NCI-H128 (cell line): Measurements from ENCODE around the gene SUSD5.
"Not testable (repeated sequence)": the region's sequence is repeated elsewhere in the genome, so short reads cannot be mapped to it uniquely, and the experiment has no call there.

Experiments used
- DNase-seq: peaks from one replicate; lab custom pipeline; 2025; ENCODE audit not compliant: unreplicated experiment; lab: John Stamatoyannopoulos, UW

Gene SUSD5

GRCh38 chr3:33196538-33196937 is 22.1 kb downstream of the SUSD5 start:
- DNase-seq: no peak

DNA sequence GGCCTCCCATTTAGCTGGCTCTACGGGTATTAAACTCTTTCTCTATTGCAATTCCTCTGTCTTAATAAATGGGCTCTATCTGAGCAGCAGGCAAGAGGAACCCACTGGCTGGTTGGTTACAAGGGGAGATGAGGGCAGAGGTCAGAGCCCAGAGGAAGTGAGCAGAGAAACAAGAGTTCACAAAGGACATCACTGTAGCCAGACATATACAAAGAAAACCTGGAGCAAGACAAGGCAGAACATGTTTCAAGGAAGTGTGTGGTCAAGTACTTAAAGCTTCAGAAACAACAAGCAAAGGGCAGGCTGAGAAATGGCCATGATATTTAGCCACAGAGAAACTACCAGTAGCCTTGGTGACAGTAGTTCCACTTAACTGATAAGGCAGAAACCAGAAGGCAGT is 24.3 kb downstream of the SUSD5 start:
- DNase-seq: no peak

DNA sequence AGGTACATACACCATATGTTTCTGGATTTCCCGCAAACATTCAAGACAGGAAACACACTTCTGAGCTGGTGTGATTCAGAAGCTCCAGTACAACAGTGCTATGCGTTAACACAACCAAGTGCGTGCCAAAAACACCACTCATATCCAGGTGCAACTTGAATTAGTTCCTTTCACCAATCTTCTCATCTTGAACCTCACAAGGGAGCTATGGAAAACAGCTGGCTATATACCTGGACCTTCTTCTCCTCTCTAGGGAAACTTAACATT is 31.3 kb downstream of the SUSD5 start:
- DNase-seq: no peak

- no peak for DNase-seq
These were observed 31.9 kb downstream of the SUSD5 start for GRCh38 chr3:33186524-33187367.

DNA sequence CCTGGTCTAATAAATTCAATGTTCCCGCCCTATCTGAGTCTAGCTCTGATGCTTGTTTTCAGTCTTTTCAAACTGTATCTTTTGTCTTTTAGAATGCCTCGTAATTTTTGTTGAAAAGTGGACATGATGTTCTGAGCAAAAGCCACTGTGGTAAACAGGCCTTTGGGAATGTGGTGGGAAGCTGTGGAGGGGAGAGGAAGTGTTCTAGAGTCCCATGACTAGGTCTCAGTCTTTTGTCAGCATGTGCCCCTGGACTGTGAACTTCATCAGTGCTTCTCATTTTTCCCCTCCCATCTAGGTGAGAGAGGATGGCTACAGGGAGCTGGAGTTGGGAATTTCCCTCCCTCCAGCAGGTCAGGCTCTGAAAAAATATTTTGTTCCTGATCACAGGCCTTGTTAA is 33.7 kb downstream of the SUSD5 start:
- DNase-seq: no peak

- not testable (repeated sequence) for DNase-seq
These were observed 37.0 kb downstream of the SUSD5 start for GRCh38 chr3:33181641-33182040.

DNA sequence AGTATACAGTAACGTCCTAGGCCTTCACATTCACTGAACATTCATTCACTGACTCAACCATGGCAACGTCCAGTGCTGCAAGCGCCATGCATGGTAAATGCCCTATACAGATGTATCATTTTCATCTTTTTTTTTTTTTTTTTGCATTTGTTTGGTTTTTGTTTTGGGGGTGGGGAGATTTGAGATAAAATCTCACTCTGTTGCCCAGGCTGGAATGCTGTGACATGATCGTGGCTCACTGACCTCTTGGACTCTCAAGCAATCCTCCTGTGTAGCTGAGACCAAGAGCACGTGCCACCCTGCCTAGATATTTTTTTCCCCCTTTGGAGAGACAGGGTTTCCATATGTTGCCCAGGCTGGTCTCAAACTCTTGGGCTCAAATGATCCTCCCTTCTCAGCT is 37.4 kb downstream of the SUSD5 start:
- DNase-seq: no peak

GRCh38 chr3:33179132-33179531 is 39.5 kb downstream of the SUSD5 start:
- DNase-seq: no peak

DNA sequence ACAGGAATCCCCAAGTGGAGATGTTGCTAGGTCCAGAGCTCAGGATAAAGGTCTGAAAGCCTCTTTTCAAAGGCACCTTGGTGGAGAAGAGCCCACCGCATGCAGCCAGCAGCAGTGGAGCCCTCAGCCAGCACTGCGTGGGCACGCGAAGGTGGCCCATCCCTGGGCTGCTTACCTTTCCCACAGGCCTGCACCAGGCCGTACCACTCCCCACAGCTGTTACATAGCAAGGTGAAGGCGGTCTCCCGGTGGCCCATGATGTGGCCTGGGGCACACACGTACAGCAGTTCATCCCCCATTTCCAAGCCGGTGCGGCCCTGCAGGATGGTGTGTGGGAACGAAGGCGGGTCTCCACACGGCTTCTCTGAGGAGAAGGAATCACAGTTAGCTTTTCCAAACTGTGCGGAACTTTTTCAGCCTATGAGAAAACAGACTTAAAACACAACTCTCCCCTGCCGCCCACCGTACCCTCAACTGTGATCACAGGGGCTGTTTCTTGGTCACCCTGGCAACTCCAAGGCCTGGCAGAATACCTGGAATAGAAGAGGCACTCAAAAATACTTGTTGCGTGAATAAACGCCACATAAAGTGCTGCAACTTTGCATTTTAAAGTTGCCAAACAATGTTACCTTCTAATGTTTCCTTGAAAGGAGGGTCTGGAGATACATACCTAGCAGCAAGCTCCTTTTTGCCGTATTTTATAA is 43.7 kb downstream of the SUSD5 start:
- no peak for DNase-seq

GRCh38 chr3:33174095-33174494 is 44.5 kb downstream of the SUSD5 start:
- DNase-seq: no peak

GRCh38 chr3:33173672-33174071 is 44.9 kb downstream of the SUSD5 start:
- DNase-seq: no peak

DNA sequence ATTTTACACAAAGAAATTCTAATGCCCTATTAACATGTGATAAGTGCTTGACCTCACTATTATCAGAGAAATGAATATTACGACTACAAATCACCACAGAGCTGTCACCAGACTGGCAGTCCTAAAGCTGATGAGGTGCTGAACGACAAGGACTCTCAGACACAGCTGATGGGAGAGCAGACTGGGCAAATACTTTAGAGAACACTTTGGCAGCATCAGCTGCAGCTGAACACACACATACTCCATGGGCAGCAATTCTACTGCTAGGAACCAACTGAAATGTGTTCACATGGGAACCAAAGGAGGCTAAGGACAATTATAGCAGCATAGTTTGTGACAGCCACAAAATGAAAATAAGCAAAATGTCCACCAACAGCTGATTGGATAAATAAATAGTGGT is 45.5 kb downstream of the SUSD5 start:
- no peak for DNase-seq

DNA sequence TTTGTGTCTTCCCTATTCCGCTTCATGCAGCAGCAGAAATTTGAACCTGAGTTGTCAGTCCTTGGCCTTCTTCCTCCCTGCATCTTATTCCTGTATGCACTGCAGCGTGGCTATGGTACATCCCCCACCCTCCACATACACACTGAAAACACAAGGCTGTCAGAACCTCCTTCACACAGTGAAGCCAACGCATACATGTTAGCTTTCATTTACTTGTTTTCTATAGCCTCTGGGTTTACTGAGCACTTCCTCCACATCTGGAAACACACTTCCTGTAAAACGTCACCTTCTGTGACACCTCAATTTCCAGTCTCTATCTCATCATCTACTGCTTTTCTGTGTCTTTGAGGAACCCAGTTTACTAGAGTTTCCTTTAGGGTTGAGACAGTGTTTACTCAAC is 47.0 kb downstream of the SUSD5 start:
- no peak for DNase-seq

DNA sequence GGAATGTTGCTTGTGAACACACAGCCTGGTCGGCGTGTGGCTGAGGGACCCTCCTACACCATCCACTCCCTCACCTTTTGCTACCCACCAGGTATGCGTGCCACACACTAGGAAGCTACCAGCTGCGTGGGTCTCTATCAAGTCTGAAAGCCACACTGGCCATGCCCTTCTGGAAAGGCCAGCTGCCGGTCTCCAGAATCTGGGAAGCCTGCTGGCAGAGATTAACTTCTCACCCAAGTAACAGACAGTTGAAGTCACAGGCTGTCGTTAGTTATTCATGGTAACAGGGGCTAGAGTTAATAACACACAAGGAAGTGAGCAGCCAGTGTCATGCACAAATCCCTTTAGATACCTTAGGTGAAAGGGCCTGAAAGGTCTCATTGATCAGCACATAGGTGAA is 48.1 kb downstream of the SUSD5 start:
- no peak for DNase-seq

GRCh38 chr3:33167716-33168336 is 50.8 kb downstream of the SUSD5 start:
- DNase-seq: no peak

GRCh38 chr3:33167284-33167683 is 51.3 kb downstream of the SUSD5 start:
- DNase-seq: no peak

DNA sequence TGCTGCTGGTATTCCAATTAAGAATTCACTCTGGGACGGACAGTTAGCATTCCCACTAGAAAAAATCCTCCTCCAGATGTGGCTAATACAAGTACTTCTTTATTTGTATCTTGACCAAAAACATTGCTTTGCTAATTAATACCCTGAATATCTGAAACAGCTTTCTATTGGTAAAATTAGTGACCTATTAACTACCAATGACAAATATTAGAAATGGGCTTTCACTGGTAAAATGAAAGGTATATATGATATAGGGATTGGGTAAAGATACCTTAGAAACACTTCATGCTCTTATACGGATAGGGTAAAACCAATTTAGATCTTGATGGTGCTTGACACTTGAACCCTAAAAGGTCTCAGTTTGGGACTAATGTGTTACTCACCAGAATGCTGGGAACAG is 52.5 kb downstream of the SUSD5 start:
- no peak for DNase-seq

DNA sequence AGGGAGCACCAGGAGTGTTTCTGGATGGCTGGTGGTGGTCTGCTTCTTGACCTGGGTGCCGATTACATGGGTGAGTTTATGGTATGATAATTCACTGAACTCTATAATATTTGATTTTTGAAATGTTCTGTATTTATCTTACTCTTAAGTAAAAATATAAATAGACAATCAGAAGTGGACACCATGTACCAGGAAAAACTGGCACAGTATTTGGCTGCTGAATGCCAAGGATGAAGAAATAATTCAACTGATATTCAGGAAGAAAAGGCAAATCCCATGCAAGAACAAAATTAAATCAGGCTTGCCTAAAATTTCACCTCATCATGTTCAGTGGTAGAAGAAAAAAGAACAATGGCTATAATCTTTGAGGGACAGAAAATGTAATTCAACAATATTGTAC is 53.2 kb downstream of the SUSD5 start:
- DNase-seq: no peak

- not testable (repeated sequence) for DNase-seq
These were observed 56.0 kb downstream of the SUSD5 start for GRCh38 chr3:33162621-33163020.

GRCh38 chr3:33159981-33160380 is 58.6 kb downstream of the SUSD5 start:
- no peak for DNase-seq

GRCh38 chr3:33159234-33159633 is 59.4 kb downstream of the SUSD5 start:
- DNase-seq: no peak

DNA sequence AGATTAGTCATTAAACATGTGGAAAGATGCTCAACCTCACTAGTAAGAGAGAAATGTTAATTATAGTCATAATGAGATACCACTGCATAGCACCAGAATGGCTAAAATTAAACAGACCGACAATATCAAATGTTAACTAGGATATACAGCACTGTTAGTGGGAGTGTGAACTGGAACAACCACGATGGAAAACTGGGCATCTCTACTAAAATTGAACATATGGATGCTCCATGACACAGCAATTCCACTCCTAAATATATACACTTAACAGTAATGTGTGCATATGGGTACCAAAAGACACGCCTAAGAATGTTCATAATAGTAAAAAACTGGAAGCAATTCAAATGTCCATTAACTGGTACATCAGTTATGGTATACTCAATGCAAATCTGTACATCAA is 63.3 kb downstream of the SUSD5 start:
- no peak for DNase-seq
